WTC11 (cell line): ENCODE results near the gene DDOST. TPM values are rescaled to one million over a fixed set of nuclear protein-coding genes. Genes with fewer than 3 reads are reported as not detected.

Experiments used
- TEAD1 ChIP-seq: sonication (generic); formaldehyde crosslinking; IDR thresholded peaks from 2 replicates; pipeline ENCODE4 v1.8.0; 2022; ENCODE audit warnings: mild to moderate bottlenecking, missing genetic modification reagents
- ZNF512 ChIP-seq: sonication (generic); formaldehyde crosslinking; IDR thresholded peaks from 2 replicates; pipeline ENCODE4 v1.8.1; 2022; ENCODE audit warnings: missing genetic modification reagents, borderline replicate concordance
- total RNA-seq: library from RNA; stranded (reverse); gene quantifications from 3 replicates; pipeline ENCODE4 v1.2.3, GENCODE V29; 2021

DDOST gene
- total RNA-seq, 1 experiment from 2014 or later, result 300 TPM

GRCh38 chr1:20602851-20603450 lies 58.2 kb downstream of the DDOST start (continued):
- TF ChIP-seq TEAD1 (CRISPR knock-in tag) (no peak), ZNF512 (CRISPR knock-in tag) (no peak)

Other genes starting within 250 kb of the DDOST start
- 10.0 to 10.9 TPM (median 10.1 TPM) in 3 replicates for gene CAMK2N1, start 175.2 kb downstream of the DDOST start, total RNA-seq
- gene MUL1, start 153.2 kb downstream of the DDOST start, total RNA-seq, result 21.0 to 22.2 TPM (median 21.9 TPM) in 3 replicates
- gene FAM43B, start 108.8 kb downstream of the DDOST start, total RNA-seq, result 2.9 to 3.1 TPM (median 3.1 TPM) in 3 replicates
- gene CDA, start 72.3 kb downstream of the DDOST start, total RNA-seq, result 7.3 to 12.5 TPM (median 7.5 TPM) in 3 replicates
- gene PINK1, start 27.9 kb downstream of the DDOST start, total RNA-seq, result 34.7 to 47.7 TPM (median 35.1 TPM) in 3 replicates
- 8.1 to 16.1 TPM (median 14.3 TPM) in 3 replicates for gene KIF17, start 56.6 kb upstream of the DDOST start, total RNA-seq
- 13.4 to 17.8 TPM (median 13.8 TPM) in 3 replicates for gene SH2D5, start 71.3 kb upstream of the DDOST start, total RNA-seq
- gene HP1BP3, start 125.9 kb upstream of the DDOST start, total RNA-seq, result 121 to 140 TPM (median 132 TPM) in 3 replicates